HFFc6 (cell line): Measurements from ENCODE around the gene GALNT17. TPM values are rescaled to one million over a fixed set of nuclear protein-coding genes. Genes with fewer than 3 reads are reported as not detected.
"Not testable (repeated sequence)": the region's sequence is repeated elsewhere in the genome, so short reads cannot be mapped to it uniquely, and the experiment has no call there.

Source experiments
- DNase-seq: peaks from one replicate; pipeline ENCODE4 v3.0.0-alpha.2; 2018
- H3K27ac Mint-ChIP-seq: 2 replicates; pipeline ENCODE4 v1.8.0; 2020; ENCODE audit warnings: mild to moderate bottlenecking, mixed read lengths
- H3K27me3 Mint-ChIP-seq: 2 replicates; pipeline ENCODE4 v1.8.0; 2021; ENCODE audit warnings: mild to moderate bottlenecking, moderate library complexity, mixed read lengths; ENCODE audit not compliant: insufficient read depth
- H3K36me3 Mint-ChIP-seq: 2 replicates; pipeline ENCODE4 v1.8.0; 2021; ENCODE audit warnings: low read depth, mixed read lengths
- H3K4me1 Mint-ChIP-seq: 2 replicates; pipeline ENCODE4 v1.8.0; 2020; ENCODE audit warnings: low read depth, mixed read lengths
- H3K4me3 Mint-ChIP-seq: 2 replicates; pipeline ENCODE4 v1.8.0; 2020; ENCODE audit warnings: mild to moderate bottlenecking, moderate library complexity, mixed read lengths
- H3K9me3 Mint-ChIP-seq: 2 replicates; pipeline ENCODE4 v1.8.0; 2020; ENCODE audit warnings: mild to moderate bottlenecking, mixed read lengths
- CTCF ChIP-seq: fragments of 200-600 bp; sonication (generic); IDR thresholded peaks from 2 replicates; pipeline ENCODE4 v1.5.0; 2021; ENCODE audit warnings: antibody characterized with exemption, mild to moderate bottlenecking
- total RNA-seq, 6 experiments: library from RNA; stranded (reverse); fragmentation: NEBNext Ultra II Directional; extraction: Animal tissue kit (Norgen Biotek cat#: 25700); gene quantifications; 2 replicates in 1 of 6; 3 replicates in 5 of 6; pipeline ENCODE4 v1.2.3, GENCODE V29; 2021

GALNT17 gene
- total RNA-seq, 6 experiments from 2014 or later = not detected

DNA sequence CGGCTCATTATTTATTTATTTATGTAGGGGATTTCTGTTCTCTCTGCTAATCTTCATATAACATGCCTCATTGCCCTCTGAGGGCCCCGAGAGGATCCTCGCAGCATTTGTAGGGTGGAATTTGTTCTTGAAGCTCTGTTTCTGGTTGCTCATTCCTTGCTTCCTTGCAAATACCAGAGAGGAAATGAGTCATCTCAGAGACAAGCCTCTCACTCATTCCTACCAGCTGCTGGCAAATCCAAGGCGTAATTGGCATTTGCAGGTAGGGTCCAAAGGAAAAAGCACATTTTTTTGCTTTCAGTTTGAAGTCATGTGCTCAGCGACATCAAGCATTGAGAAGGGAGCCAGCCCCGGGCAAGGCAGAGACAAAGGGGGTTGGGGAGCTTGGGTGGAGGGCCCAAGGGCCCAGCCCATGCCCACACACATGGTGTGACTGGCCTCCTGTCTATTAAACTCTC is 501.6 kb downstream of the GALNT17 start:
- no peaks in the 10 kb centered on the region; the same call in 1 of the 2 replicates for H3K27me3 Mint-ChIP-seq
- no peaks in the 10 kb centered on the region for H3K36me3 Mint-ChIP-seq
- H3K27ac Mint-ChIP-seq = peak overlapping the region; percentile 19; the same call in 1 of the 2 replicates
- peak overlapping the region; percentile 5; the same call in 1 of the 2 replicates for H3K4me3 Mint-ChIP-seq
- DNase-seq = peak; percentile 43
- H3K4me1 Mint-ChIP-seq = peaks cover 12% of the 10 kb centered on the region
- H3K9me3 Mint-ChIP-seq = peaks cover 62% of the 10 kb centered on the region
- TF ChIP-seq CTCF = no peak

GRCh38 chr7:71635849-71636248 is 503.9 kb downstream of the GALNT17 start:
- not testable (repeated sequence) for H3K27ac Mint-ChIP-seq, H3K27me3 Mint-ChIP-seq, H3K36me3 Mint-ChIP-seq, DNase-seq, H3K4me3 Mint-ChIP-seq
- Mint-ChIP-seq H3K4me1 (peaks cover 12% of the 10 kb centered on the region), H3K9me3 (peaks cover 50% of the 10 kb centered on the region)

GRCh38 chr7:71636329-71636728 is 504.4 kb downstream of the GALNT17 start:
- no peaks in the 10 kb centered on the region; the same call in 1 of the 2 replicates for H3K27me3 Mint-ChIP-seq
- H3K4me3 Mint-ChIP-seq = no peak overlapping the region
- no peak for DNase-seq

GRCh38 chr7:71637578-71637977 is 505.6 kb downstream of the GALNT17 start:
- no peak overlapping the region for H3K4me3 Mint-ChIP-seq
- H3K4me1 Mint-ChIP-seq = peaks cover 12% of the 10 kb centered on the region
- H3K27me3 Mint-ChIP-seq = no peaks in the 10 kb centered on the region; the same call in 1 of the 2 replicates
- TF ChIP-seq CTCF = no peak
- H3K9me3 Mint-ChIP-seq = peaks cover 39% of the 10 kb centered on the region
- no peaks in the 10 kb centered on the region for H3K36me3 Mint-ChIP-seq
- no peak overlapping the region for H3K27ac Mint-ChIP-seq
- no peak for DNase-seq

More at GRCh38 chr7:71636329-71636728, 504.4 kb downstream of the GALNT17 start:
- H3K36me3 Mint-ChIP-seq = no peaks in the 10 kb centered on the region
- H3K9me3 Mint-ChIP-seq = peaks cover 48% of the 10 kb centered on the region
- peaks cover 12% of the 10 kb centered on the region for H3K4me1 Mint-ChIP-seq
- H3K27ac Mint-ChIP-seq = no peak overlapping the region
- no peak for TF ChIP-seq CTCF

DNA sequence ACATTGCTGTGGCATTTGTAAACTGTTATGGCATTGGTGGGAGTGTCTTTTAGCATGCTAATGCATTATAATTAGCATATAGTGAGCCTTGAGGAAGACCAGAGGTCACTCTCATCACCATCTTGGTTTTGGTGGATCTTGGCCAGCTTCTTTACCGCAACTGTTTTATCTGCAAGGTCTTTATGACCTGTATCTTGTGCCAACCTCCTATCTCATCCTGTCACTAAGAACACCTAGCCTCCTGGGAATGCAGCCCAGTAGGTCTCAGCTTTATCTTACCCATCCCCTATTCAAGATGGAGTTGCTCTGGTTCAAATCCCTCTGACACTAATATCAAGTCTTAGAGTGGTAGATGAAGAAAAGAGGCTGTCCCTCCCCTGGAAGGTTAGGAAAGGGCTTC is 506.2 kb downstream of the GALNT17 start:
- Mint-ChIP-seq H3K4me1 (peaks cover 11% of the 10 kb centered on the region), H3K27ac (no peak overlapping the region), H3K9me3 (peaks cover 39% of the 10 kb centered on the region), H3K4me3 (no peak overlapping the region), H3K36me3 (no peaks in the 10 kb centered on the region), H3K27me3 (no peaks in the 10 kb centered on the region; the same call in 1 of the 2 replicates)
- DNase-seq = no peak
- no peak for TF ChIP-seq CTCF

DNA sequence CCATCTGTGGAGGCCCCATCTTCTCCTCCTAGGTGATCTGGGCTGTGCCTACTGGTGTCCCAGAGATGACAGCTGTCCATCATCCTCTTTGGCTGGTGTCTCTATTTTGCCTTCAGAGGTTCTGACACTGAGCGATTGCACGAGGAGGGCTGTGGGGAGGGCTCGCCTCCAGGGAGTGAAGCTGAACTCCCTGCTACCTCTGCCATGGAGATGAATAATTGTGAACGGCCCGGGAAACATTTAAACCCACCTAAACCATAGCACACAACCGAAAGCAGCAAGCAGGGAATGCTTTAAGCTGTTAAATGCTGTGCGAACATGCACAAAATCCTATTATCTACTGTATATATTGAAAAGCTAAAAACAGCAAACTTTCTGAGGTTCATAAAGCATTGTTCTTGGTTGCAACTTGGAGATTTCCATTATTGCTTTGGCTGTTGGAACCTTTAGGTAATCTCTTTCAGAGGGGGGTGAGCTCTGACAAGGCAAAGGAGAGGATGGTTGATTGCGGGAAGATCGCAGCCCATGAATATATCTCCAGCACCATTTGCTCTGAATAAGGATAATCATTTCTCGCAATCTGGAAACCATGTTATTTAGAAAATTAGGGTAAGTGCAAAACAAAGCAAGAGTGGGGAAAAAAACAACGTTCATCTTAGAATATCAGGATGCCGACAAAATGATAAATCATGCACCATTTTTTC is 507.6 kb downstream of the GALNT17 start:
- no peak overlapping the region for H3K27ac Mint-ChIP-seq
- no peaks in the 10 kb centered on the region; the same call in 1 of the 2 replicates for H3K27me3 Mint-ChIP-seq
- H3K4me3 Mint-ChIP-seq = no peak overlapping the region
- no peak for TF ChIP-seq CTCF
- H3K36me3 Mint-ChIP-seq = no peaks in the 10 kb centered on the region
- DNase-seq = no peak
- no peaks in the 10 kb centered on the region for H3K4me1 Mint-ChIP-seq
- H3K9me3 Mint-ChIP-seq = peaks cover 33% of the 10 kb centered on the region

DNA sequence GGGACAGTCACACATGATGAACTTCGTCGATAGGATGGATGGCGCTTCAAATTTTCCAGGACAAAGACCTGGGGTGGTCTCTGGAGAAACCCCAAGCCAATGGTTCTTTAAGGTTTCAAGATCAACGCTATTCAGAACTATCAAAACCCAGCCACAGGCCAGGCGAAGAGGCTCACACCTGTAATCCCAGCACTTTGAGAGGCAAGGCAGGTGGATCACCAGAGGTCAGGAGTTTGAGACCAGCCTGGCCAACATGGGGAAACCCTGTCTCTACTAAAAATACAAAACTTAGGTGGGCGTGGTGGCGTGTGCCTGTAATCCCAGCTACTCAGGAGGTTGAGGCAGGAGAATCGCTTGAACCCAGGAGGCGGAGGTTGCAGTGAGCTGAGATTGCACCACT is 511.1 kb downstream of the GALNT17 start:
- not testable (repeated sequence) for H3K4me1 Mint-ChIP-seq, H3K27ac Mint-ChIP-seq, DNase-seq, H3K4me3 Mint-ChIP-seq, H3K36me3 Mint-ChIP-seq, H3K27me3 Mint-ChIP-seq
- peaks cover 28% of the 10 kb centered on the region for H3K9me3 Mint-ChIP-seq
